Stimulated activated CD4-positive, alpha-beta T cell treated with anti-CD3 and anti-CD28 coated beads, Interleukin-1b, Interleukin-23, amount 100 ng/mL, for 48 hours (primary cell): ENCODE results near the gene MAP2K6.

Experiments
- DNase-seq: peaks from one replicate; pipeline ENCODE4 v3.0.0-alpha.2; 2020

The MAP2K6 gene

GRCh38 chr17:69497161-69497560, 82.7 kb downstream of the MAP2K6 start:
- DNase-seq = no peak

DNA sequence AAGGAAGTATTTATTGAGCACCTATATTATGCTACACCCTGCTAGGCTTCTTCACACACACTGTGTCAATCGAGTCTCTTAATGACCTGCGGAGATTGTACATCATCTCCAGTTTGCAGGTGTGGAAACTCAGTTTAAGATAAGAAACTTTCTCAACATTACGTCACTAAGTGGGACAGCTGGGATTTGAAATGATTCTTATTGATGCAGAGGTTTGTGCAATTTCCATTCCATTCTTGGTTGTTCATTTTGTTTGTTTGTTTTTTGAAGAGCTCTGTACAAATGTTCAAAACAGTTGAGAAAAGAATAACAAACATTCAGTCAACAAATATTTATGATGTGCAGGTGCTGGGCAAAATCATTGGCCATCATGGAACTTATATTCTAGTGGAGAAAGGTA, 84.8 kb downstream of the MAP2K6 start:
- no peak for DNase-seq

DNA sequence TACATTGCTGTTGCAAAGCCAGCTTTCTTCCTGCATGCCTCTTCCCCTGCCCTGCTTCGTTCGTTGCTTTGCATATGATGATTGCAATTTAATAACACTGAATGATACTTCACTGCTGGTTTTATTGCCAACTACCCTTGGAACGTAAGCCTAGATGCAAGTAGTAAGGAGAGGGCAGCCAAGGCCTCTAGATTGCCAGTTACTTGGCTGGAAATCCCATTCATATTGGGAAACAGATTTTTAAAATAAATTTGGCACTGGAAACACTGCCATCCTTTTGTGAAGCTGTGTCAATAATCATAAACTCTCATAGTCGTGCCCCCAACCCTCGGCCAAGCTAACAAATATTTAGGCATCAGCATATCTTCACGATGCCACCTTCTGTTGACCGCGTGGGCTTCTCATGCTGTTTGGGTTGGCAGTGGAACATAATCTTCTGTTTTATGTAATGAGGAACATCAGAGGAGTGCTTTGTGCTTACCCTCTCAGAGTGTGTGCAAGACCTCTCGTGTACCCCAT, 86.5 kb downstream of the MAP2K6 start:
- DNase-seq = no peak

DNA sequence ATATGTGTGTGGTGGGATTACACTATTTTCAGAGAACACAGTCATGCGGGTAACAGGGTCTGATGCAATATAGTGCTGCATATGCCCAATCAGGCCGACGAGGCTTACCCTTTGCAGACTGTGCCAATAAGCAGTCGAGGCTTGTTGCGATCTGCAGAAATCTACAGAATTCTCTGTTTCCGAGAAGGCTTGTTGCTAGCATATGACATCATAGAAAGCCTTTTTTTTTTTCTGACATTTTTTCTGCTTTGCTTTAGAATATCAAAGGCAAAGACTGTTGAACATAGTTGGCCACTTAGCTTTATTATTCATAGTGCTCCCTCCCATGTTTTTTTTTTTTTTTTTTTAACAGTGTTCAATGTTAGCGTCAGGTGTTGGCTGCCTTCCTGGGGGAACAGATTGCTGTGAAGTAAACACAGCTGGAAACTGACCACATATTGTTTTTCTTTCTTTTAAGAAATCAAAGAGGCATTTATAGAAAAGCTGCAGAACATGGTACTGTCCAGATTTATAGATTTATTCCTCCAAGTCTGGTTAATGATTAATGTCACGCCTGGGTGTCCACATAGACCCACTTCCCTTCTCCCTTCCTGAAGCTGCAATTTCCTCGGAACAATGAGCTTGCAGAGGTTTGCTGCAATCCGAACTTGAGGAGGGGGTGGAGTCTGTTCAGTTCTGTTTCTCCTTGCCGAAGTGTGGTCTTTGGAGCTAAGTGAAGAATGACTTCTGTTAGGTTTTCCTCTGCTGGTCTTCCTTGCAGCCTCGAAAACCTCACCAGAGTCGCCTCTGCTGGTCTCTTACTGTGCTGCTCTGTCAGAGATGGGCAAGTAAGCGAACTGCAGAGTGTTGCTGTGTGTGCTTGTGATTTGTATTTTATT, 87.3 kb downstream of the MAP2K6 start:
- no peak for DNase-seq

DNA sequence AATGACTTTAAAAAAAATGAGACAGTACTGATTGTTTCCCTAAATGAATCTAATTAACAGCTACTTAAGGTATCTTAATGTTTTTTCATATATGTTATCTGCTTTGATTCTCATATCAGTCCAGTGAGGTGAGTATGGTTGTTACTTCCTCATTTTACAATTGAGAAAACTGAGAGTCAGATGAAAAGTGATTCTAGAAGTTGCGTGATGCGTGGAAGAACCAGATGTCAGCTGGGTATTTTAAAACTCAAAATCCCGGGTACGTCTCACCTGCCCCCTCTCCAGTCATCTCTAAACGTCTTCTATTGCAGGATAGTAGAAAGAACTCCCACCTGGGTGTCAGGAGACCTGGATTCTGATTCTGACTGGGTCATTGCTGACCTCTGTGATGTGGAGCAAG, 89.2 kb downstream of the MAP2K6 start:
- DNase-seq = no peak

- DNase-seq = no peak
These were observed 91.2 kb downstream of the MAP2K6 start for GRCh38 chr17:69505740-69506139.

GRCh38 chr17:69506489-69506888, 92.0 kb downstream of the MAP2K6 start:
- DNase-seq = no peak

DNA sequence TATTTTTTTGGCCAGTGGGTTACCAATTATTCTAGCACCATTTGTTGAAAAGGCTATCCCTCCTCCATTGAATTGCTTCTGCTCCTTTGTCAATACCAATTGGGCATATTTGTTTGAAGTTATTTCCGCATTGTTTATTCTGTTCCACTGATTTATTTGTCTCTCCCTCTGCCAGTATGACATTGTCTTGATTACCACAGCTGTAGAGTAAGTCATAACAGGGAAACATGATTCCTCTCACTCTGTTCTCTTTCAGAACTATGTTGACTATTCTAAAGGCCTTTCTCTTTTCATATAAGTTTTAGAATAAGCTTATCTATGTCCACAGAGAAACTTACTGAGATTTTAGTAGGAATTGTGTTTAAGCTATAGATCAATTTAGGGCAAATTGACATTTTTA, 94.3 kb downstream of the MAP2K6 start:
- no peak for DNase-seq

GRCh38 chr17:69511250-69511649, 96.8 kb downstream of the MAP2K6 start:
- no peak for DNase-seq

GRCh38 chr17:69512946-69513345, 98.4 kb downstream of the MAP2K6 start:
- DNase-seq = no peak

- DNase-seq = no peak
These were observed 101.7 kb downstream of the MAP2K6 start for GRCh38 chr17:69516225-69516624.

- DNase-seq = no peak
These were observed 102.4 kb downstream of the MAP2K6 start for GRCh38 chr17:69516911-69517310.

DNA sequence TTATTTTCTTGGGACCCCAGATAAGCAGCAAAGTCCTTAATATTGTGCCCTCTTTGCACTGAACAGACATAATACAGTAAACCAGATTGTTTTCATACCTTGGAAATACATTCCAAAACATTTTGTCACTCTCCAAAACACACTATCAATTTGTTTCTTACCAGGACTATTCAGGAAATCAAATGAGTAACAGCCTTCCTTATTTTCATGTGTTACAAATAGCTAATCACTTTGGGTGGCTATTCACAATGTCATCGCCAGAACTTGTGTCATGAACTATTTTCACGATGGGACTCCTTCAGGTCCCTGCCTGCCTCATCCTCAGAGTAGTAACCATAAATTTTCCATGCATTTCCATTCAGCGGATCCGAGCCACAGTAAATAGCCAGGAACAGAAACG, 104.5 kb downstream of the MAP2K6 start:
- DNase-seq = no peak

GRCh38 chr17:69523244-69523861, 108.9 kb downstream of the MAP2K6 start:
- DNase-seq = no peak

GRCh38 chr17:69524854-69525253, 110.4 kb downstream of the MAP2K6 start:
- no peak for DNase-seq

- no peak for DNase-seq
These were observed 111.7 kb downstream of the MAP2K6 start for GRCh38 chr17:69525920-69526841.

GRCh38 chr17:69528035-69528434, 113.5 kb downstream of the MAP2K6 start:
- no peak for DNase-seq

GRCh38 chr17:69533481-69534234, 119.2 kb downstream of the MAP2K6 start:
- no peak for DNase-seq

GRCh38 chr17:69534235-69534621, 119.7 kb downstream of the MAP2K6 start:
- no peak for DNase-seq

DNA sequence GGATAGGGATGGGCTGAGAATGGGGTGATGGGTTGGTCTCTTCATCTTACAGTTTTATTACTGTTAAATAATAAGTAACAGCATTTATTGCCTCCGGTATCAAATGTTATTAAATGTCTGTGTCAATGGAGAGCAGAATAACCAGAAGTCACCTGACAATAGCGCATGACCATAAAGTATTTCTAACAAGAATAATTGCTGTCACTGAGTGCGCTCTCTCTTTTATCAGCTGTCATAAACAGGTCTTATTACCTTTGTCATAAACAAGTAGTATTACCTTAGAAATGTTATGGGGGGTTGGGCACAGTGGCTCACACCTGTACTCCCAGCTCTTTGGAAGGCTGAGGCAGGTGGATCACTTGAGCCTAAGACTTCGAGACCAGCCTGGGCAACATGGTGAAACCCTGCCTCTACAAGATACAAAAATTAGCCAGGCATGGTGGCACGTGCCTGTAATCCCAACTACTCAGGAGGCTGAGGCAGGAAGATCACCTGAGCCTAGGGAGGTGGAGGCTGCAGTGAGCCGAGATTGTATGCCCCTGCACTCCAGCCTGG, 120.6 kb downstream of the MAP2K6 start:
- no peak for DNase-seq

DNA sequence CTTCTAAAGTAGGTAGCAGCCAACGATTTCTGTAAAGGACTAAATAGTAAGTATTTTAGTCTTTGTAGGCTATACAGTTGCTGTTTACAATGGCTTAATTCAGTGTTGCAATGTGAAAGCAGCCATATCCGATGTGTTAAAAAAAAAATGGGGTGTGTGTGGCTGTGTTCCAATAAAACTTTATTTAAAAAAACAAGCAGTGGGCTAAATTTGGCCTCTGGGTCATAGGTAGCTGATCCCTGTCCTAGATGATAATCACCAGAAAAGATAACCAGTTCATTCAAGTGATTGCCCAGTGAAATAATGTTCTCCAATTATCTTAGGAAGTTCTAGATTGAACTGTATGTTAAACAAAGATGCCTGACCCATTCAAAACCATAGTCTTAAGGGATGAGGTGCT, 124.3 kb downstream of the MAP2K6 start:
- DNase-seq = no peak

DNA sequence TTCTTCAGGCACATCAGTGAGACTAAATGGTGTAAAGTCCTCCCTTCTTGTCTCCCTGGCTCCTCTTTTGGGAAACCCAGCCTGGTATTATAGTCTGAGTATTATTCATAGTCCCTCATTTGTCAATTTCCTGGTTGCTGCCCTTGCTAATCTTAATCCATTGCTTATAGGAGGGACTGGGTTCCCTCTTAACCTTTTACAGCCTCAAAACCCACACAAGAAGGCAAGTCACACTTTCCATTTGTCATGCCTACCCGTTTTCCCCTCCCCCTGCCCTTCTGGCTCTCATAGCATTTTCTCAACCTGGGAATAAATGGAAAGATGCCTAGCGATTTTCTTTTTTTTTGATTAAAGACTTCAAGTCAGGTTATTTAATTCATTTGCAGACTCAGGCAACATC, 124.8 kb downstream of the MAP2K6 start:
- peak; percentile 8 for DNase-seq
